HEK293 (cell line): ENCODE results near the gene IWS1.

Experiments
- GLI4 ChIP-seq: fragments of 450-650 bp; formaldehyde crosslinking; IDR thresholded peaks from 2 replicates; pipeline ENCODE4 v1.5.1; 2016; ENCODE audit warnings: missing biosample characterization, missing genetic modification characterization
- OSR2 ChIP-seq: fragments of 450-650 bp; formaldehyde crosslinking; IDR thresholded peaks from 2 replicates; pipeline ENCODE4 v1.5.1; 2016; ENCODE audit warnings: missing biosample characterization, missing genetic modification characterization
- PATZ1 ChIP-seq: fragments of 450-650 bp; formaldehyde crosslinking; IDR thresholded peaks from 2 replicates; pipeline ENCODE4 v1.5.1; 2016; ENCODE audit warnings: missing biosample characterization, missing genetic modification characterization
- PRDM1 ChIP-seq: fragments of 450-650 bp; formaldehyde crosslinking; IDR thresholded peaks from 2 replicates; pipeline ENCODE4; 2016; ENCODE audit warnings: missing biosample characterization, missing genetic modification characterization
- PRDM10 ChIP-seq: fragments of 450-650 bp; formaldehyde crosslinking; IDR thresholded peaks from 2 replicates; pipeline ENCODE4 v1.5.1; 2016; ENCODE audit warnings: missing biosample characterization, missing genetic modification characterization
- PRDM4 ChIP-seq: fragments of 450-650 bp; formaldehyde crosslinking; IDR thresholded peaks from 2 replicates; pipeline ENCODE4 v1.5.1; 2017; ENCODE audit warnings: missing biosample characterization, missing genetic modification characterization
- SALL2 ChIP-seq: fragments of 450-650 bp; formaldehyde crosslinking; IDR thresholded peaks from 2 replicates; pipeline ENCODE4 v1.5.0; 2017; ENCODE audit warnings: missing biosample characterization, mild to moderate bottlenecking, missing genetic modification characterization, borderline replicate concordance
- SCRT2 ChIP-seq: fragments of 450-650 bp; formaldehyde crosslinking; IDR thresholded peaks from 2 replicates; pipeline ENCODE4 v1.5.1; 2016; ENCODE audit warnings: missing biosample characterization, missing genetic modification characterization
- SP2 ChIP-seq: fragments of 450-650 bp; formaldehyde crosslinking; IDR thresholded peaks from 2 replicates; pipeline ENCODE4 v1.5.1; 2016; ENCODE audit warnings: missing biosample characterization, missing genetic modification characterization
- TCF7L2 ChIP-seq: IDR thresholded peaks from 2 replicates; pipeline ENCODE4 v1.6.1; 2011; ENCODE audit warnings: low read depth, mild to moderate bottlenecking, inconsistent platforms, low read length, moderate library complexity, borderline replicate concordance
- ZBTB21 ChIP-seq: fragments of 450-650 bp; formaldehyde crosslinking; IDR thresholded peaks from 2 replicates; pipeline ENCODE4 v1.5.1; 2017; ENCODE audit warnings: missing biosample characterization, missing genetic modification characterization
- ZFHX2 ChIP-seq: fragments of 450-650 bp; formaldehyde crosslinking; conservative IDR thresholded peaks from 2 replicates; pipeline ENCODE4 v1.5.1; 2016; ENCODE audit warnings: missing biosample characterization, missing genetic modification characterization
- ZNF132 ChIP-seq: fragments of 450-650 bp; formaldehyde crosslinking; IDR thresholded peaks from 2 replicates; pipeline ENCODE4 v1.5.1; 2017; ENCODE audit warnings: missing biosample characterization, missing genetic modification characterization, borderline replicate concordance
- ZNF335 ChIP-seq: fragments of 450-650 bp; formaldehyde crosslinking; conservative IDR thresholded peaks from 2 replicates; pipeline ENCODE4 v1.5.1; 2016; ENCODE audit warnings: missing biosample characterization, missing genetic modification characterization
- ZNF423 ChIP-seq: fragments of 450-650 bp; formaldehyde crosslinking; IDR thresholded peaks from 2 replicates; pipeline ENCODE4 v1.5.1; 2016; ENCODE audit warnings: missing biosample characterization, missing genetic modification characterization
- ZNF510 ChIP-seq: fragments of 450-650 bp; formaldehyde crosslinking; IDR thresholded peaks from 2 replicates; pipeline ENCODE4 v1.5.1; 2018; ENCODE audit warnings: mild to moderate bottlenecking, missing genetic modification characterization, missing biosample characterization; ENCODE audit not compliant: insufficient replicate concordance
- ZNF624 ChIP-seq: fragments of 450-650 bp; formaldehyde crosslinking; IDR thresholded peaks from 2 replicates; pipeline ENCODE4 v1.5.1; 2017; ENCODE audit warnings: missing biosample characterization, missing genetic modification characterization
- ZNF704 ChIP-seq: fragments of 450-650 bp; formaldehyde crosslinking; IDR thresholded peaks from 2 replicates; pipeline ENCODE4 v1.5.1; 2016; ENCODE audit warnings: missing biosample characterization, missing genetic modification characterization
- ZNF791 ChIP-seq: fragments of 450-650 bp; formaldehyde crosslinking; IDR thresholded peaks from 2 replicates; pipeline ENCODE4 v1.5.1; 2016; ENCODE audit warnings: missing biosample characterization, missing genetic modification characterization
- ZSCAN16 ChIP-seq: fragments of 450-650 bp; formaldehyde crosslinking; IDR thresholded peaks from 2 replicates; pipeline ENCODE4 v1.5.1; 2016; ENCODE audit warnings: missing biosample characterization, missing genetic modification characterization
- TF ChIP-seq, protein P1 (sequence below): fragments of 450-650 bp; formaldehyde crosslinking; IDR thresholded peaks from 2 replicates; pipeline ENCODE4 v1.5.1; 2017; ENCODE audit warnings: missing biosample characterization, missing genetic modification characterization
- TF ChIP-seq, protein P2 (sequence below): fragments of 450-650 bp; formaldehyde crosslinking; IDR thresholded peaks from 2 replicates; pipeline ENCODE4 v1.5.1; 2016; ENCODE audit warnings: missing biosample characterization, missing genetic modification characterization, borderline replicate concordance
- TF ChIP-seq, protein P3 (sequence below): fragments of 450-650 bp; formaldehyde crosslinking; IDR thresholded peaks from 2 replicates; pipeline ENCODE4 v1.5.1; 2017; ENCODE audit warnings: missing biosample characterization, missing genetic modification characterization
- TF ChIP-seq, protein P4 (sequence below): fragments of 450-650 bp; formaldehyde crosslinking; IDR thresholded peaks from 2 replicates; pipeline ENCODE4 v1.5.1; 2016; ENCODE audit warnings: missing biosample characterization, missing genetic modification characterization

Gene IWS1

DNA sequence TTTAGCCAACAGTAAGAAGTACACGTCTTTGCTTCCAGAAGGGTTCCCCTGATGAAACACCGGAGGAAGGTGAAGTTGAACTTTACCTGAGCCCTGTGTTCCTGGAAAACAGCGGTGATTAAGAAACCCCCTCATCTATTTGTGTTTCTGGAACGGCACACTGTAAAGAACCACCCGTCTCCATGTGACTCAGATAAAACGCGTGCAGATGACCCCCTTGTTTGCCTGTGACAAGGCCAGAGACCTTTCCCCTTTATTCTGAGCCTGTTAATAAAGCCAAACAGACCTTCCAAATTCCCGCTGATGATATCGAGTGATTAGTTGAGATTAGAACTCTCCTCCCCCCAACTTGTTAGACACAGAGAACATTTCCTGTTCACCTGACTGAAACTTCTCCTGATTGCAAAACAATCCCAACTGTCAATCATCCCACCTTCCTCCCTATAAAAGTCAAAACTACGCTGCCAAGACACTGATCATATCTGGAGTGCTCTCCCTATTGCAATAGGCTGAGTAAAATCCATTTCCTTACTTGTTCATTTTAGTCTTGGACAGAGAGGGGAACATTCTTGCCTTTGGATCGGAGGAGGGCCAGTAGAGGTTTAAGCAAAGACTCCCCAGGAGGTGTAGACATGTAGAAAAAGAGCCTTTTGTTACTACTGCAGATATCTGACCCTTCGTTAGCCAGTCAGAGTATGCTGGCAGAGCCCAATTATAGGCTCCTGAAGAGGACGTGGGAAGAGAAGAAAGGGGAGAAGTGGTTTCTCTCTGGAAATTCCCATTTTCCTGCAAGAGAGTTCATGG lies 914 bp upstream of the IWS1 start (continued):
- TF ChIP-seq ZNF132 (tag by site-specific recombination), result no peak
- TF ChIP-seq PRDM1 (tag by site-specific recombination), result no peak
- TF ChIP-seq ZBTB21 (tag by site-specific recombination), result no peak
- TF ChIP-seq, protein P1, sequence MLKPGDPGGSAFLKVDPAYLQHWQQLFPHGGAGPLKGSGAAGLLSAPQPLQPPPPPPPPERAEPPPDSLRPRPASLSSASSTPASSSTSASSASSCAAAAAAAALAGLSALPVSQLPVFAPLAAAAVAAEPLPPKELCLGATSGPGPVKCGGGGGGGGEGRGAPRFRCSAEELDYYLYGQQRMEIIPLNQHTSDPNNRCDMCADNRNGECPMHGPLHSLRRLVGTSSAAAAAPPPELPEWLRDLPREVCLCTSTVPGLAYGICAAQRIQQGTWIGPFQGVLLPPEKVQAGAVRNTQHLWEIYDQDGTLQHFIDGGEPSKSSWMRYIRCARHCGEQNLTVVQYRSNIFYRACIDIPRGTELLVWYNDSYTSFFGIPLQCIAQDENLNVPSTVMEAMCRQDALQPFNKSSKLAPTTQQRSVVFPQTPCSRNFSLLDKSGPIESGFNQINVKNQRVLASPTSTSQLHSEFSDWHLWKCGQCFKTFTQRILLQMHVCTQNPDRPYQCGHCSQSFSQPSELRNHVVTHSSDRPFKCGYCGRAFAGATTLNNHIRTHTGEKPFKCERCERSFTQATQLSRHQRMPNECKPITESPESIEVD (tag by site-specific recombination), result no peak
- TF ChIP-seq PRDM10 (tag by site-specific recombination), result peak; percentile 94
- TF ChIP-seq TCF7L2, result no peak
- TF ChIP-seq ZNF791, result no peak
- TF ChIP-seq ZNF510 (tag by site-specific recombination), result no peak
- TF ChIP-seq ZNF335, result peak; percentile 43
- TF ChIP-seq ZSCAN16, result no peak
- no peak for TF ChIP-seq SALL2
- no peak for TF ChIP-seq ZNF423
- TF ChIP-seq, protein P2, sequence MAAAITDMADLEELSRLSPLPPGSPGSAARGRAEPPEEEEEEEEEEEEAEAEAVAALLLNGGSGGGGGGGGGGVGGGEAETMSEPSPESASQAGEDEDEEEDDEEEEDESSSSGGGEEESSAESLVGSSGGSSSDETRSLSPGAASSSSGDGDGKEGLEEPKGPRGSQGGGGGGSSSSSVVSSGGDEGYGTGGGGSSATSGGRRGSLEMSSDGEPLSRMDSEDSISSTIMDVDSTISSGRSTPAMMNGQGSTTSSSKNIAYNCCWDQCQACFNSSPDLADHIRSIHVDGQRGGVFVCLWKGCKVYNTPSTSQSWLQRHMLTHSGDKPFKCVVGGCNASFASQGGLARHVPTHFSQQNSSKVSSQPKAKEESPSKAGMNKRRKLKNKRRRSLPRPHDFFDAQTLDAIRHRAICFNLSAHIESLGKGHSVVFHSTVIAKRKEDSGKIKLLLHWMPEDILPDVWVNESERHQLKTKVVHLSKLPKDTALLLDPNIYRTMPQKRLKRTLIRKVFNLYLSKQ (tag by site-specific recombination), result no peak
- TF ChIP-seq, protein P3, sequence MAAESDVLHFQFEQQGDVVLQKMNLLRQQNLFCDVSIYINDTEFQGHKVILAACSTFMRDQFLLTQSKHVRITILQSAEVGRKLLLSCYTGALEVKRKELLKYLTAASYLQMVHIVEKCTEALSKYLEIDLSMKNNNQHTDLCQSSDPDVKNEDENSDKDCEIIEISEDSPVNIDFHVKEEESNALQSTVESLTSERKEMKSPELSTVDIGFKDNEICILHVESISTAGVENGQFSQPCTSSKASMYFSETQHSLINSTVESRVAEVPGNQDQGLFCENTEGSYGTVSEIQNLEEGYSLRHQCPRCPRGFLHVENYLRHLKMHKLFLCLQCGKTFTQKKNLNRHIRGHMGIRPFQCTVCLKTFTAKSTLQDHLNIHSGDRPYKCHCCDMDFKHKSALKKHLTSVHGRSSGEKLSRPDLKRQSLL (tag by site-specific recombination), result no peak
- no peak for TF ChIP-seq PRDM4 (tag by site-specific recombination)
- TF ChIP-seq SCRT2 (tag by site-specific recombination), result peak; percentile 73
- no peak for TF ChIP-seq GLI4
- TF ChIP-seq ZNF704 (tag by site-specific recombination), result no peak
- no peak for TF ChIP-seq ZNF624 (tag by site-specific recombination)
- no peak for TF ChIP-seq ZFHX2
- TF ChIP-seq, protein P4, sequence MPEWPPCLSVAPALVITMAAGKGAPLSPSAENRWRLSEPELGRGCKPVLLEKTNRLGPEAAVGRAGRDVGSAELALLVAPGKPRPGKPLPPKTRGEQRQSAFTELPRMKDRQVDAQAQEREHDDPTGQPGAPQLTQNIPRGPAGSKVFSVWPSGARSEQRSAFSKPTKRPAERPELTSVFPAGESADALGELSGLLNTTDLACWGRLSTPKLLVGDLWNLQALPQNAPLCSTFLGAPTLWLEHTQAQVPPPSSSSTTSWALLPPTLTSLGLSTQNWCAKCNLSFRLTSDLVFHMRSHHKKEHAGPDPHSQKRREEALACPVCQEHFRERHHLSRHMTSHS (tag by site-specific recombination), result no peak
- no peak for TF ChIP-seq SP2 (tag by site-specific recombination)
- no peak for TF ChIP-seq OSR2
- TF ChIP-seq PATZ1 (tag by site-specific recombination), result peak; percentile 37; the same call in 1 of the 2 replicates
